Stimulated activated CD4-positive, alpha-beta T cell treated with anti-CD3 and anti-CD28 coated beads, Interleukin-1b, Interleukin-23, amount 100 ng/mL, for 48 hours (primary cell): ENCODE measurements around the gene CD8B.

Experiments used
- DNase-seq: peaks from one replicate; pipeline ENCODE4 v3.0.0-alpha.2; 2020

Gene CD8B

DNA sequence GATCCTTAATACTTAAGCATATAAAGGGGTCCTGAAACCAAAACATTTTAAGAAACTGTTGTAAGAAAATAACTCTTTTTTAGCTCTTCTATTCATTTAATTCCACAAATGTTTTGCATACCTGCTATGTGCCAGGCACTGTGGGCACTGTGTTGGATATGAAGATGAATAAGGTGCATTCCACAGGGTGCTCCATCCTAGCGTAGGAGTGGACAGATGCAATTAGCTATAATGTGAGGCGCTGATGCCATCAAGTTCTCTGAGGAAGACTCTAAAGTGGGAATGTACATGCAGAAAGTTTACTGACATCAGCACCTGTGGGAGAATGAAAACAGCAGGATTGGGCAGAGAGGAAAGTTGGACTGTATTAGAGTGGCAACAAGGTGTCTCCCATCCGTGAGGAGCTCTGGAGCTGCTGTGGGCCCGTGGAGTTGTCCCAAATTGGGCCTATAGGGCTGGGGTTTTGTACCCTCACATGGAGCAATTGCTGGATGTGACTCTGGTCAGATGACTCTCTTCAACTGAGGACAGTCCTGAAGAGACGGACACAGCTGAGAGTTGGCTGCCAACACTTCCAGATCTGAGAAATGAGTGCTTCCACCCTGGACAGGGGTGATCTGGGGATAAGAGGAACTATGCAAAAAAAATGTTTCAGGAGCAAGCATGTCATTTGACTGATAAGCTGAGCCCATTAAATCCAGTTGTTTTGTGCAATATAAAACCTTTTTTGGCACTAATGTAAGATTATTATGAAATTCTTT, 93.3 kb downstream of the CD8B start:
- no peak for DNase-seq
